HEK293 (cell line): Measurements from ENCODE around the gene PPP6C.

ENCODE experiments used
- EGR2 ChIP-seq: fragments of 450-650 bp; formaldehyde crosslinking; IDR thresholded peaks from 2 replicates; pipeline ENCODE4 v1.5.1; 2016; ENCODE audit warnings: low read depth, missing biosample characterization, missing genetic modification characterization
- KLF8 ChIP-seq: fragments of 450-650 bp; formaldehyde crosslinking; IDR thresholded peaks from 2 replicates; pipeline ENCODE4 v1.5.1; 2016; ENCODE audit warnings: missing biosample characterization, missing genetic modification characterization
- MEIS1 ChIP-seq: sonication (generic); formaldehyde crosslinking; IDR thresholded peaks from 2 replicates; pipeline ENCODE4 v1.8.1; 2022; ENCODE audit warnings: missing genetic modification reagents, mild to moderate bottlenecking, borderline replicate concordance
- TRIM28 ChIP-seq: IDR thresholded peaks from 2 replicates; pipeline ENCODE4 v1.6.1; 2011; ENCODE audit warnings: low read length, control low read depth, borderline replicate concordance
- YY1 ChIP-seq: fragments of 450-650 bp; formaldehyde crosslinking; IDR thresholded peaks from 2 replicates; pipeline ENCODE4 v1.5.1; 2018; ENCODE audit warnings: missing biosample characterization, missing genetic modification characterization
- ZBTB1 ChIP-seq: fragments of 450-650 bp; formaldehyde crosslinking; IDR thresholded peaks from 2 replicates; pipeline ENCODE4 v1.5.1; 2016; ENCODE audit warnings: missing biosample characterization, missing genetic modification characterization
- ZBTB48 ChIP-seq: fragments of 450-650 bp; formaldehyde crosslinking; IDR thresholded peaks from 2 replicates; pipeline ENCODE4 v1.5.1; 2016; ENCODE audit warnings: missing biosample characterization, missing genetic modification characterization
- ZBTB7A ChIP-seq: fragments of 450-650 bp; formaldehyde crosslinking; IDR thresholded peaks from 2 replicates; pipeline ENCODE4 v1.5.1; 2016; ENCODE audit warnings: low read depth, missing biosample characterization, missing genetic modification characterization
- ZFP41 ChIP-seq: fragments of 450-650 bp; formaldehyde crosslinking; IDR thresholded peaks from 2 replicates; pipeline ENCODE4 v1.5.1; 2016; ENCODE audit warnings: missing biosample characterization, missing genetic modification characterization, borderline replicate concordance
- ZNF140 ChIP-seq: fragments of 450-650 bp; formaldehyde crosslinking; IDR thresholded peaks from 2 replicates; pipeline ENCODE4 v1.5.1; 2016; ENCODE audit warnings: missing biosample characterization, missing genetic modification characterization
- ZNF157 ChIP-seq: fragments of 450-650 bp; formaldehyde crosslinking; IDR thresholded peaks from 2 replicates; pipeline ENCODE4 v1.5.1; 2016; ENCODE audit warnings: missing biosample characterization, missing genetic modification characterization
- ZNF223 ChIP-seq: fragments of 450-650 bp; formaldehyde crosslinking; IDR thresholded peaks from 2 replicates; pipeline ENCODE4 v1.5.1; 2016; ENCODE audit warnings: missing biosample characterization, missing genetic modification characterization
- ZNF239 ChIP-seq: fragments of 450-650 bp; formaldehyde crosslinking; IDR thresholded peaks from 2 replicates; pipeline ENCODE4 v1.5.1; 2016; ENCODE audit warnings: missing biosample characterization, missing genetic modification characterization
- ZNF302 ChIP-seq: fragments of 450-650 bp; formaldehyde crosslinking; IDR thresholded peaks from 2 replicates; pipeline ENCODE4 v1.5.1; 2016; ENCODE audit warnings: missing biosample characterization, missing genetic modification characterization, low read depth
- ZNF394 ChIP-seq: fragments of 450-650 bp; formaldehyde crosslinking; IDR thresholded peaks from 2 replicates; pipeline ENCODE4 v1.5.1; 2016; ENCODE audit warnings: missing biosample characterization, missing genetic modification characterization, mild to moderate bottlenecking, moderate library complexity, borderline replicate concordance
- ZNF416 ChIP-seq: fragments of 450-650 bp; formaldehyde crosslinking; IDR thresholded peaks from 2 replicates; pipeline ENCODE4 v1.5.1; 2016; ENCODE audit warnings: missing biosample characterization, missing genetic modification characterization
- ZNF501 ChIP-seq: fragments of 450-650 bp; formaldehyde crosslinking; IDR thresholded peaks from 2 replicates; pipeline ENCODE4 v1.5.1; 2016; ENCODE audit warnings: missing biosample characterization, missing genetic modification characterization
- ZNF514 ChIP-seq: fragments of 450-650 bp; formaldehyde crosslinking; IDR thresholded peaks from 2 replicates; pipeline ENCODE4 v1.5.1; 2016; ENCODE audit warnings: missing biosample characterization, missing genetic modification characterization
- ZNF571 ChIP-seq: fragments of 450-650 bp; formaldehyde crosslinking; IDR thresholded peaks from 2 replicates; pipeline ENCODE4 v1.5.0; 2017; ENCODE audit warnings: missing biosample characterization, missing genetic modification characterization
- ZNF596 ChIP-seq: fragments of 450-650 bp; IDR thresholded peaks from 2 replicates; pipeline ENCODE4 v1.5.0; 2018; ENCODE audit warnings: missing biosample characterization, mild to moderate bottlenecking, missing genetic modification characterization, moderate library complexity
- ZNF600 ChIP-seq: fragments of 450-650 bp; formaldehyde crosslinking; IDR thresholded peaks from 2 replicates; pipeline ENCODE4 v1.5.1; 2016; ENCODE audit warnings: missing biosample characterization, missing genetic modification characterization
- ZNF768 ChIP-seq: fragments of 450-650 bp; formaldehyde crosslinking; IDR thresholded peaks from 2 replicates; pipeline ENCODE4 v1.5.1; 2018; ENCODE audit warnings: missing biosample characterization, mild to moderate bottlenecking, missing genetic modification characterization
- TF ChIP-seq, protein P1 (sequence below): fragments of 450-650 bp; formaldehyde crosslinking; IDR thresholded peaks from 2 replicates; pipeline ENCODE4 v1.5.1; 2017; ENCODE audit warnings: missing biosample characterization, missing genetic modification characterization
- TF ChIP-seq, protein P2 (sequence below): fragments of 450-650 bp; formaldehyde crosslinking; IDR thresholded peaks from 2 replicates; pipeline ENCODE4 v1.5.1; 2016; ENCODE audit warnings: missing biosample characterization, missing genetic modification characterization
- TF ChIP-seq, protein P3 (sequence below): fragments of 450-650 bp; formaldehyde crosslinking; IDR thresholded peaks from 2 replicates; pipeline ENCODE4 v1.5.1; 2016; ENCODE audit warnings: missing biosample characterization, missing genetic modification characterization
- TF ChIP-seq, protein P4 (sequence below): fragments of 450-650 bp; IDR thresholded peaks from 2 replicates; pipeline ENCODE4 v1.5.1; 2018; ENCODE audit warnings: missing biosample characterization, missing genetic modification characterization
- TF ChIP-seq, protein P5 (sequence below): fragments of 450-650 bp; formaldehyde crosslinking; IDR thresholded peaks from 2 replicates; pipeline ENCODE4 v1.5.1; 2016; ENCODE audit warnings: missing biosample characterization, missing genetic modification characterization
- TF ChIP-seq, protein P6 (sequence below): fragments of 450-650 bp; formaldehyde crosslinking; IDR thresholded peaks from 2 replicates; pipeline ENCODE4 v1.5.1; 2016; ENCODE audit warnings: missing biosample characterization, missing genetic modification characterization

The PPP6C gene

GRCh38 chr9:125142560-125143376 lies 46.8 kb downstream of the PPP6C start (continued):
- TF ChIP-seq ZNF223 (tag by site-specific recombination) (no peak), ZNF596 (no peak), ZBTB7A (tag by site-specific recombination) (0 out of 2 replicates have a peak, but pooled peaks have one; percentile 42), ZNF140 (tag by site-specific recombination) (no peak), ZBTB48 (tag by site-specific recombination) (peak; percentile 33; the same call in 1 of the 2 replicates), ZNF768 (tag by site-specific recombination) (no peak), TRIM28 (no peak), YY1 (tag by site-specific recombination) (no peak), MEIS1 (CRISPR knock-in tag) (no peak), ZNF302 (tag by site-specific recombination) (no peak), ZNF239 (tag by site-specific recombination) (no peak), ZNF394 (tag by site-specific recombination) (peak; percentile 48; the same call in 1 of the 2 replicates), ZFP41 (no peak), KLF8 (tag by site-specific recombination) (0 out of 2 replicates have a peak, but pooled peaks have one; percentile 16), ZNF501 (tag by site-specific recombination) (no peak), ZBTB1 (tag by site-specific recombination) (no peak), ZNF514 (tag by site-specific recombination) (no peak), ZNF600 (no peak), ZNF416 (tag by site-specific recombination) (no peak), ZNF571 (tag by site-specific recombination) (no peak), ZNF157 (tag by site-specific recombination) (no peak), EGR2 (tag by site-specific recombination) (peak; percentile 32; the same call in 1 of the 2 replicates)
- TF ChIP-seq, protein P1, sequence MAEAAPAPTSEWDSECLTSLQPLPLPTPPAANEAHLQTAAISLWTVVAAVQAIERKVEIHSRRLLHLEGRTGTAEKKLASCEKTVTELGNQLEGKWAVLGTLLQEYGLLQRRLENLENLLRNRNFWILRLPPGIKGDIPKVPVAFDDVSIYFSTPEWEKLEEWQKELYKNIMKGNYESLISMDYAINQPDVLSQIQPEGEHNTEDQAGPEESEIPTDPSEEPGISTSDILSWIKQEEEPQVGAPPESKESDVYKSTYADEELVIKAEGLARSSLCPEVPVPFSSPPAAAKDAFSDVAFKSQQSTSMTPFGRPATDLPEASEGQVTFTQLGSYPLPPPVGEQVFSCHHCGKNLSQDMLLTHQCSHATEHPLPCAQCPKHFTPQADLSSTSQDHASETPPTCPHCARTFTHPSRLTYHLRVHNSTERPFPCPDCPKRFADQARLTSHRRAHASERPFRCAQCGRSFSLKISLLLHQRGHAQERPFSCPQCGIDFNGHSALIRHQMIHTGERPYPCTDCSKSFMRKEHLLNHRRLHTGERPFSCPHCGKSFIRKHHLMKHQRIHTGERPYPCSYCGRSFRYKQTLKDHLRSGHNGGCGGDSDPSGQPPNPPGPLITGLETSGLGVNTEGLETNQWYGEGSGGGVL (tag by site-specific recombination): peak; percentile 17; the same call in 1 of the 2 replicates
- TF ChIP-seq, protein P2, sequence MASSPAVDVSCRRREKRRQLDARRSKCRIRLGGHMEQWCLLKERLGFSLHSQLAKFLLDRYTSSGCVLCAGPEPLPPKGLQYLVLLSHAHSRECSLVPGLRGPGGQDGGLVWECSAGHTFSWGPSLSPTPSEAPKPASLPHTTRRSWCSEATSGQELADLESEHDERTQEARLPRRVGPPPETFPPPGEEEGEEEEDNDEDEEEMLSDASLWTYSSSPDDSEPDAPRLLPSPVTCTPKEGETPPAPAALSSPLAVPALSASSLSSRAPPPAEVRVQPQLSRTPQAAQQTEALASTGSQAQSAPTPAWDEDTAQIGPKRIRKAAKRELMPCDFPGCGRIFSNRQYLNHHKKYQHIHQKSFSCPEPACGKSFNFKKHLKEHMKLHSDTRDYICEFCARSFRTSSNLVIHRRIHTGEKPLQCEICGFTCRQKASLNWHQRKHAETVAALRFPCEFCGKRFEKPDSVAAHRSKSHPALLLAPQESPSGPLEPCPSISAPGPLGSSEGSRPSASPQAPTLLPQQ (tag by site-specific recombination): no peak
- TF ChIP-seq, protein P3, sequence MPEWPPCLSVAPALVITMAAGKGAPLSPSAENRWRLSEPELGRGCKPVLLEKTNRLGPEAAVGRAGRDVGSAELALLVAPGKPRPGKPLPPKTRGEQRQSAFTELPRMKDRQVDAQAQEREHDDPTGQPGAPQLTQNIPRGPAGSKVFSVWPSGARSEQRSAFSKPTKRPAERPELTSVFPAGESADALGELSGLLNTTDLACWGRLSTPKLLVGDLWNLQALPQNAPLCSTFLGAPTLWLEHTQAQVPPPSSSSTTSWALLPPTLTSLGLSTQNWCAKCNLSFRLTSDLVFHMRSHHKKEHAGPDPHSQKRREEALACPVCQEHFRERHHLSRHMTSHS (tag by site-specific recombination): no peak
- TF ChIP-seq, protein P4, sequence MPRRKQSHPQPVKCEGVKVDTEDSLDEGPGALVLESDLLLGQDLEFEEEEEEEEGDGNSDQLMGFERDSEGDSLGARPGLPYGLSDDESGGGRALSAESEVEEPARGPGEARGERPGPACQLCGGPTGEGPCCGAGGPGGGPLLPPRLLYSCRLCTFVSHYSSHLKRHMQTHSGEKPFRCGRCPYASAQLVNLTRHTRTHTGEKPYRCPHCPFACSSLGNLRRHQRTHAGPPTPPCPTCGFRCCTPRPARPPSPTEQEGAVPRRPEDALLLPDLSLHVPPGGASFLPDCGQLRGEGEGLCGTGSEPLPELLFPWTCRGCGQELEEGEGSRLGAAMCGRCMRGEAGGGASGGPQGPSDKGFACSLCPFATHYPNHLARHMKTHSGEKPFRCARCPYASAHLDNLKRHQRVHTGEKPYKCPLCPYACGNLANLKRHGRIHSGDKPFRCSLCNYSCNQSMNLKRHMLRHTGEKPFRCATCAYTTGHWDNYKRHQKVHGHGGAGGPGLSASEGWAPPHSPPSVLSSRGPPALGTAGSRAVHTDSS (tag by site-specific recombination): no peak
- TF ChIP-seq, protein P5, sequence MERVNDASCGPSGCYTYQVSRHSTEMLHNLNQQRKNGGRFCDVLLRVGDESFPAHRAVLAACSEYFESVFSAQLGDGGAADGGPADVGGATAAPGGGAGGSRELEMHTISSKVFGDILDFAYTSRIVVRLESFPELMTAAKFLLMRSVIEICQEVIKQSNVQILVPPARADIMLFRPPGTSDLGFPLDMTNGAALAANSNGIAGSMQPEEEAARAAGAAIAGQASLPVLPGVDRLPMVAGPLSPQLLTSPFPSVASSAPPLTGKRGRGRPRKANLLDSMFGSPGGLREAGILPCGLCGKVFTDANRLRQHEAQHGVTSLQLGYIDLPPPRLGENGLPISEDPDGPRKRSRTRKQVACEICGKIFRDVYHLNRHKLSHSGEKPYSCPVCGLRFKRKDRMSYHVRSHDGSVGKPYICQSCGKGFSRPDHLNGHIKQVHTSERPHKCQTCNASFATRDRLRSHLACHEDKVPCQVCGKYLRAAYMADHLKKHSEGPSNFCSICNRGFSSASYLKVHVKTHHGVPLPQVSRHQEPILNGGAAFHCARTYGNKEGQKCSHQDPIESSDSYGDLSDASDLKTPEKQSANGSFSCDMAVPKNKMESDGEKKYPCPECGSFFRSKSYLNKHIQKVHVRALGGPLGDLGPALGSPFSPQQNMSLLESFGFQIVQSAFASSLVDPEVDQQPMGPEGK (tag by site-specific recombination): peak; percentile 54; the same call in 1 of the 2 replicates
- TF ChIP-seq, protein P6, sequence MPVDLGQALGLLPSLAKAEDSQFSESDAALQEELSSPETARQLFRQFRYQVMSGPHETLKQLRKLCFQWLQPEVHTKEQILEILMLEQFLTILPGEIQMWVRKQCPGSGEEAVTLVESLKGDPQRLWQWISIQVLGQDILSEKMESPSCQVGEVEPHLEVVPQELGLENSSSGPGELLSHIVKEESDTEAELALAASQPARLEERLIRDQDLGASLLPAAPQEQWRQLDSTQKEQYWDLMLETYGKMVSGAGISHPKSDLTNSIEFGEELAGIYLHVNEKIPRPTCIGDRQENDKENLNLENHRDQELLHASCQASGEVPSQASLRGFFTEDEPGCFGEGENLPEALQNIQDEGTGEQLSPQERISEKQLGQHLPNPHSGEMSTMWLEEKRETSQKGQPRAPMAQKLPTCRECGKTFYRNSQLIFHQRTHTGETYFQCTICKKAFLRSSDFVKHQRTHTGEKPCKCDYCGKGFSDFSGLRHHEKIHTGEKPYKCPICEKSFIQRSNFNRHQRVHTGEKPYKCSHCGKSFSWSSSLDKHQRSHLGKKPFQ (tag by site-specific recombination): no peak
